Kidney (tissue), 14 donors: ENCODE data around the gene DNAH6. TPM values are rescaled to one million over a fixed set of nuclear protein-coding genes. Genes with fewer than 3 reads are reported as not detected.

Experiments used
- DNase-seq, 5 donors: peaks; one replicate each; pipeline ENCODE4 v3.0.0-alpha.2; 2013 to 2020
- FAIRE-seq: peaks from 2 replicates; lab custom pipeline; 2012; peaks lifted over from hg19 to GRCh38; lab: Jason Lieb, UNC
- H3K27ac ChIP-seq, 2 donors: one replicate each; pipeline ENCODE4 v1.7.0; 2013; ENCODE audit warnings: low read depth in 2 of 2, low read length in 2 of 2, inconsistent platforms in 1 of 2
- H3K27me3 ChIP-seq: one replicate; pipeline ENCODE4 v1.7.1; 2013; ENCODE audit warnings: low read length, inconsistent platforms; ENCODE audit not compliant: control insufficient read depth, insufficient read depth
- H3K36me3 ChIP-seq, 3 donors: one replicate each; pipeline versions ENCODE4 v1.7.0 to v1.7.1; 2013; ENCODE audit warnings: low read length in 3 of 3, control low read depth in 1 of 3, inconsistent platforms in 1 of 3; ENCODE audit not compliant: insufficient read depth in 3 of 3, control insufficient read depth in 2 of 3
- H3K4me1 ChIP-seq, 3 donors: one replicate each; pipeline versions ENCODE4 v1.7.0 to v1.7.1; 2013; ENCODE audit warnings: low read length in 3 of 3, inconsistent platforms in 1 of 3, low read depth in 1 of 3; ENCODE audit not compliant: control insufficient read depth in 2 of 3, insufficient read depth in 2 of 3
- H3K4me3 ChIP-seq, 3 donors: one replicate each; pipeline versions ENCODE4 v1.7.0 to v1.8.1; 2013; ENCODE audit warnings: low read length in 3 of 3, control low read depth in 1 of 3, inconsistent platforms in 1 of 3
- H3K9ac ChIP-seq, 3 donors: one replicate each; pipeline versions ENCODE4 v1.7.0 to v1.7.1; 2013; ENCODE audit warnings: low read length in 3 of 3, control low read depth in 1 of 3, inconsistent platforms in 1 of 3
- H3K9me3 ChIP-seq, 3 donors: one replicate each; pipeline versions ENCODE4 v1.7.0 to v1.7.1; 2013; ENCODE audit warnings: low read length in 3 of 3, control low read depth in 1 of 3, inconsistent platforms in 1 of 3; ENCODE audit not compliant: control insufficient read depth in 2 of 3, insufficient read depth in 1 of 3
- CTCF ChIP-seq: IDR thresholded peaks from 3 replicates; pipeline ENCODE4 v1.5.1; 2012; ENCODE audit warnings: mild to moderate bottlenecking, moderate library complexity, borderline replicate concordance; ENCODE audit not compliant: insufficient read depth; ENCODE audit errors: extremely low read depth
- intact Hi-C: fragments of 100-400 bp; cut with DNase I; formaldehyde crosslinking; loops from one replicate; pipeline ENCODE4 v1.11.1; 2022
- polyA plus RNA-seq: library from polyadenylated mRNA; stranded (reverse); fragments of 350-450 nt; fragmentation: Illumina TruSeq; extraction: RNeasy Lipid Tissue Mini Kit (QIAGEN cat#74804); gene quantifications from one replicate; pipeline ENCODE4 v1.2.3, GENCODE V29; 2014; ENCODE audit warnings: low read depth, low replicate concordance; ENCODE audit not compliant: insufficient read depth
- total RNA-seq: library from RNA; stranded (reverse); fragmentation: NEBNext Ultra II Directional; extraction: Animal tissue kit (Norgen Biotek cat#: 25700); gene quantifications from one replicate; pipeline ENCODE4 v1.2.1, GENCODE V29; 2021
- donor health status: control.
- donor health status: control.
- donor health status: control.
- donor health status: control.
- donor health status: control.
- donor health status: DM: yes; HTN: yes; CAD: no.
- donor health status: Normal renal cell carcinoma (clear cell type).

DNAH6 gene
- total and polyA plus RNA-seq, 2 donors from 2014 or later = 0.34 to 4.6 TPM

GRCh38 chr2:84811839-84812431 is 295.6 kb downstream of the DNAH6 start:
- Histone ChIP-seq H3K4me3 (no peak overlapping the region), H3K36me3 (no peaks in the 10 kb centered on the region), H3K4me1 (no peaks in the 10 kb centered on the region), H3K9ac (no peak overlapping the region), H3K9me3 (no peaks in the 10 kb centered on the region), H3K27me3 (no peaks in the 10 kb centered on the region), H3K27ac (no peak overlapping the region)
- TF ChIP-seq CTCF = no peak
- intact Hi-C loops = no loop called here
- FAIRE-seq (no peak), DNase-seq (no peak)

GRCh38 chr2:84815146-84815545 is 298.8 kb downstream of the DNAH6 start:
- intact Hi-C loops = no loop called here
- FAIRE-seq = no peak
- TF ChIP-seq CTCF = no peak

GRCh38 chr2:84816426-84817026 is 300.2 kb downstream of the DNAH6 start:
- DNase-seq (no peak), FAIRE-seq (no peak)
- H3K4me3 ChIP-seq = no peak overlapping the region
- no peaks in the 10 kb centered on the region for H3K4me1 ChIP-seq
- no peaks in the 10 kb centered on the region for H3K9me3 ChIP-seq
- intact Hi-C loops = no loop called here
- TF ChIP-seq CTCF = no peak
- no peaks in the 10 kb centered on the region for H3K27me3 ChIP-seq
- no peak overlapping the region for H3K27ac ChIP-seq
- H3K9ac ChIP-seq = no peak overlapping the region
- H3K36me3 ChIP-seq = no peaks in the 10 kb centered on the region

More at GRCh38 chr2:84815146-84815545, 298.8 kb downstream of the DNAH6 start:
- Histone ChIP-seq H3K27ac (no peak overlapping the region), H3K4me1 (no peaks in the 10 kb centered on the region), H3K9me3 (no peaks in the 10 kb centered on the region), H3K9ac (no peak overlapping the region), H3K4me3 (no peak overlapping the region), H3K36me3 (no peaks in the 10 kb centered on the region), H3K27me3 (no peaks in the 10 kb centered on the region)
- no peak for DNase-seq
